NCI-H187 (cell line): ENCODE data around the gene DHRS1.
A peak's percentile ranks its signal among the peaks of the same experiment; 100 is the strongest.

ENCODE experiments used
- DNase-seq, 2 experiments: peaks; one replicate each; lab custom pipeline; 2025; lab: John Stamatoyannopoulos, UW

The DHRS1 gene

DNA sequence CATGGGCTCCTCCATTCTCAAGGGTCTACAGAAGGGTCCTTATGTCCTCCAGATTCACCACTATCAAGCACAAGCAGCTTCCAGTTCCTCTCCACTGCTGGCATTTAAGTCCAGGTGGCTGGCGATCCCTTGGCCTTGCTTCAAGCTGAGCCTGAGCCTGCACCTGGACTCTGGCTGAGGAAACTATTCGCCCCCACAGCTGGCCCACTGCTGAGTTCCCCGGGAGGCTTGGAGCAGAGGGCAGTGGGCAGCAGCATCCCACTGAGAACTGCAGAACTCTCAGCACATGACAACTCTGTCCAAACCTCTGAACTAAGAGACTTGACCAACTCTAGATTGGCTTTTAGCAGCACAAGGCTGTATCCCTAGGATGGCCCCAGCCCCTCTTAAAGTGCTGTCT, 16.8 kb downstream of the DHRS1 start:
- no peak for DNase-seq

DNA sequence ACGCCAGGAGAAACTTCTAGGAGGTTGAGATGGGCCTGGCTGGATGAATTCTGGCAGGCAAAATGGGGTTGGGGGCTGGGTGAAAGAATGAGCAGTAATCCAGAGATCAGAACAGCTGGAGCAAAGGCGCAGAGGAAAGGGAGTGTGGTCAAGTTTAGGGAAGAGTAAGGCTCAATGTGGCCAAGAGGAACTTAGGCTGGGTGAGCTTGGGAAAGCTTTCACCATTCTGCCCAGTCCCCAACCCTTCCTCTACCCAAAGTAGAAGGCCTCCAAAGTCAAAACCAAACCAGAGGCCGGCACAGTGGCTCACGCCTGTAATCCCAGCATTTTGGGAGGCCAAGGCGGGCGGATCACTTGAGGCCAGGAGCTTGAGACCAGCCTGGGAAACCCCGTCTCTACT, 17.9 kb downstream of the DHRS1 start:
- DNase-seq = no peak

DNA sequence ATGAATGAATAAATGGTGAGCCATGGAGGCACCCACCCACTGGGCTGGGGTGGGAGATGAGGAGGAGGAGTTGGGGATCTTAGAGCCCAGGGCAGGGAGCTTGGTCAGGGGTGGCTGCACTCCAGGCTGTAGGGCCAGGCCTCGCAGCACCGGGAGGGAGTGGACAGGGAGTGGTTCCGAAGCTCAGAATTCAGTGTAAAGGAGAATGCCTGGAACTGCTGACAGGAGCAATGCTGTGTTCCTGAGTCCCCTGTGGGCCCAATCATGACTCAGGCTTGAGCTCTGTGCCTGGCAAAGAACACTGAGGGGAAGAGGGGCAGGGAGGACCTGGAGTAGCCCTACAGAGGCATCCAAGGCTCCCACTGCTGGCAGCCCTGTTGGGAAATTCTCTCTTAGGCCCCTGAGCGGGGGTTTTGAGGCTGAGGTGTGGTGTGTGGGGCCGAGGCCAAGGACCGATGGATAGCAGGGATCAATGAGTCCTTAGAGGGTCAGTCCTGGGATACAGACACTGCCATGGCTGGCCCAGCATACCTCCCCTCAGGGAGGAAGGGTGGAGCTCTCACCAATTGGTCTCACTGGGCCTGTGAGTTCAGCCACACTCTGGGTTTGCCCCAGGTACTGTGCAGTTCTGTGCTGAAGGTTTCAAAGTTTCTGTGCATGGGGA, 18.7 kb downstream of the DHRS1 start:
- DNase-seq = no peak

DNA sequence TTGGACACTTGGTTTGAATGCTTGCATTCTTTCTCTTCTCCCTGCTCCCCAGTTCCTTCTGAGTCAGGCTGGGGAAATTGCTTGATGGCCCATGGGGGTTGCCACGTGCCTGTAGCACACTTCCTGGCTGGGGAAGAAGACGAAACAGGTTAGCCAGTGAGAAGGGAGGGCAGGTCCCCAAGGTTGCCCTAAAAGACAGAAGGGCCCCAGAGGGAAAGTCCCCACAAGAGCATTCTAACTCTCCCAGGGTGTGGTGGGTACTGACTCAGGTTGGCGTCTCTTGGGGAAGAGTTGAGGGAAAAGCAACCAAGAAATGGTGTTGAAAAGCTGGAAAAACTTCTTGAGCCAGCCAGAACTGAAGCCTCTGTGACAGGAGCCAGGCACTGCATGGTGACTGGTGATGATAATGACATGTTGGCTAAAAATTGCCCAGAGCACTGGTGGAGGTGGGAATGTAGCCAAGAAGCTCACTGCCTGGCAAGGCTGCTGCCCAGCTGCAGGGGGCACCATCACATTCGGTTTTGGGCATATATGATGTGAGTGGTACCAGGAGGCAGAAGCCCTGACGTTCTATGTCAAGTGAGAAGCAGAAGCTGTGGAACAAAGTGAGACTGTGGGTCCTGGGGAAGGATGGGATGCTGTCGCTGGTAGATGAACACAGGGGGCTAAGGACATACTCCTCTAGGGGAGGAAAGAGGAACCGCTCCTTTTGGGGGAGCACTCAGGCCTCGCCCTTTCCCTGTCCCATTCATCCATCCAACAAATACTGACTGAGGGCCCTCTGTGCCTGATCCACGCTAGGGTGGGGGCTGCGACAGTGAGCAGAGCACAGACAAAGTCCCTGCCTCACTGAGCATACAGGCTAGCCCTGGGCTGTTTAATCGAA, 20.0 kb downstream of the DHRS1 start:
- no peak for DNase-seq

DNA sequence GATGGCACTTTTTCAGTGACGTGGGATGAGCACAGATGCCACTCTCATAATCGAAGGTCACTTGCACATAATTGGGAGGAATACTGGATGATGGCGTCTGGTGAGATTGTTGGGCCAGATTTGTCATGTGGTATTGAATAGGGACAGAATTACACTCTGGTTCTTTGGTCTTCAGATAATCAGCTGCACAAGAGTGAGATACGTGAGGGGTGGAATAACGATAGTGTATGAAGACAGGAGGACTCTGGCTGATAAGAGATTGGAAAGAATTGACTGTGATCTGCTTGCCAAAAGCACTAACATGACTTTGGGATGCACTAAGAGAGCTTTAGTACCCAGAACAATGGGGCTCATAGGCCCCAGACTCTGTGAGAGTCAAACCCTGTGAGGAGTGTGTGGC, 21.2 kb downstream of the DHRS1 start:
- DNase-seq = no peak

DNA sequence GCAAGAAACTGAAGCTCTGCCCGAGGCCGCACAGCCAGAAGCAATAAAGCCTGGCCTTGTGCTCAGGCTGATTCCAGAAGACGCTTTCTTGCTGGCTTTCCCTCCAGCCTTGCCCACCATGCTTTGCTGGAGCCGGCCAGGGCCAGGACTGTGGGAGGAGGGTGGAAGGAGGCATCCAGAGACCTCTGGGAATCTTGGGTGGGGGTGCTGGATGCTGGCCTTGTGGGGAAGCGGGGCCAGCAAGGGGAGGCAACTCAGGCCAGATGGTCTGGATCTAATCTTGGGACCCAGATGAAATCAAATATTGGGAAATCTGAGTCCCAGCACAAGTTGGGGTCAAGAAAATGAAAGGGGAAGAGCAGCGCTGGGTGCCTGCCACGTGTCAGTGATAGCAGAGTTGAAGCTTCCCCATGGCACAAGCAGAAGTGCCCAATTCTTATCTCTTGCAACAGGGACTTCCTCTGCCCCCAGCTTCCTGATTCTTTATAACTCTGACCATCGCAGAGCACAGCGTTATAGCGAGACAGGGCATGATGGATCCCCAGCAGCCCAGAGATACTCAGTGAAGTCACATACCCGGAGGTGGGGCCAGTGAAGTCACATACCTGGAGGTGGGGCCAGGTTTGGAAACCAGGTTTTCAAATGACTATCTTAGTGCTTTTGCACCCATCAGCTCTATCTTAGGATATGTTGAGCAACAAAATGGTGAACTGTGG, 21.8 kb downstream of the DHRS1 start:
- no peak for DNase-seq

DNA sequence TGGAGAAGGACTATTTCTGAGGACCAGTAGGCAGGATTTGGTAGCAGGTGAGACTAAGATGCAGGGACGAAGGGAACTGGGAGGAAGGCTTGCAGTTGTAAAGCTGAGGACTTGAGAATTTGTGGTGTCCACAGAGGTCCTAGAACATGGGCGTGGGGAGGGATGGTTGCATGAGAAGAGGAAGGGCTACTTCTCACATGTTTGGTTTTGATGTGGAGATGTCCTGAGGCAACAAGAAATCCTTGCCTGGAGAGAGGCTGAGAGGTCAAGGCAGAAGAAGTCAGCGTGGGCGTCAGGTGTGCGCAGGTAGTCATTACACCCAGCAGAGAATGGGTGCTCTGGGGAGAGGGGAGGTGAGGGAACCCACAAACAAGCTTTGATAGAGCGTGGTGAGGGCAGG, 22.5 kb downstream of the DHRS1 start:
- DNase-seq = no peak

DNA sequence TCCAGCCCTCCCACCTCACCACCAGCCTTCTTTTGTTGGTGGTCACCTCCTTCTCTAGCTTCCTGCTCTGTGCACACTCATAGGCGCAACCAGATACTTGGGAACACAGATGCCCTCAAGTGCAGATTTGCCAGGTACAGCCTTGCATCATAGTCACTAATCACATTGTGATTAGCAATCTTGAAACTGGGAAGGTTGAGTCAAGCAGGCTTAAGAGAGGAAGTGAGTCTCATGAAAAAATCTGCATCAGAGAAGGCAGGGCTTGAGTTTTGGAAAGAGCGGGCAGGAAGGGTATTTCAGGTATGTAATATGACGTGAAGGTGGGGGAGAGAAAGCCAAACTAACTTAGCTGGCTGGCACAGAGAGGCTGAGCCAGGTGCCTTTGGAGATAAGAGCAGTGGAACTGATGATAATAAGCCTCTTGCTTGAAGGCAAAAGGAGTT, 25.5 kb downstream of the DHRS1 start:
- no peak for DNase-seq

DNA sequence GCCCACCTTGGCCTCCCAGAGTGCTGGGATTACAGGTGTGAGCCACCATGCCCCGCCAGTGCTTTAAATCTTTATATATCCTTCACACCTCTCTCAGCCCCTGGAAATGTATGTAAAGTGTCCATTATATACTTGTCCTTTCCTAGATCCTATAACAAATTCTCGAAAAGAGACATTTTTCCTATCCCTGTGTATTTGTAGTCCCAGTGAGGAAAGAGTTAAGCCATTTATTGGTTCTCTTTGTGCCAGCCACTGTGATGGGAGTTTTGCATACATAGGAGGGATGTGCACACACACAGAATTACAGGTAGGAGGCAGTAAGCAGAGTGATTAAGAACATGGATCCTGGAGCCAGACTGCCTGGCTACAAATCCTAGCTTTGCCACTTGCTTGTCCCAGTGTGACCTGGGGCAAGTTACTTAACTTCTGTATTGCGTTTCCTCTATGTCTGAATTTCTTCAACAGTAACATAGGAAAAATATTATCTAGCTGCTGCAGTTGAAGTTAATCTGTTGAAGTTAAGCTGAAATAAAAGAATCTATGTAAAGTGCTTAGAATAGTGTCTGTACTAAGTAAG, 26.1 kb downstream of the DHRS1 start:
- DNase-seq = no peak

DNA sequence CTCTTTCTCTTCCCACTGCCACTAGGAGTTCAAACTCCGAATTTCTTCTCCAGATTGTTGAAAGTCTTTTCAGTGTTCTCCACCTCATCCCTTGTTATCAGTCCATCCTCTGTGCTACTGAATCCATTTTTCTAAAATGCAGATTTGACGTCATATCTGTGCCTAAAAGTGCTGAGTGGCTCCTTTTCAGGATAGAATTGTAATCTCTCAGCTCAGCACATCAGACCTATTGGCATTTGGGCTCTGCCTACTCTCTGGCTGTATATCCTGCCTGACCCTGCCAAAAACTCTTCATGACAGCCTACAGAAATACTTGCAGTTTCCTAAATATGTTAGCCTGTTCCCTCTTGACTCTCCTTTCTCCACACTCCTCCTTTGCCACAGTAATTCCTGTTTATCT, 27.1 kb downstream of the DHRS1 start:
- DNase-seq = no peak

DNA sequence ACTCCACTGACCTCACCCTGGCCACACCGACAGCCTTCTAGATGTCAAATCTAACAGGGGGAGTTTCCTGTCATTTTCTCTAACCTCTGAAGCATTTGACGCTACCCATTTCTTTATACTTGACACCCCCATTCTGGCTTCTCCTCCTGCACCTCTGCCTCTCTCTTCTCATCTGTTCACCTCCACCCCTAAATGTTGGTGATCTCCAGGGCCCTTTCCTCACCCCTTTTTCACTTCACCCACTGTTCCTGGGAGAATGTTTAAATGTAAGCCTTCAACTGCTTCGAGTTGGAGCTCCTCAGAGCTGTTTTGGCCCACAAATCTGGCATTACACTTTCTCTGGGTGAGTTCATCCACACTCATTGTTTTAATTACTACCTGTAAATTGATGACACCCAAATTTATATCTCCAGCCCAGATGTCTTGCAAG, 27.7 kb downstream of the DHRS1 start:
- no peak for DNase-seq

DNA sequence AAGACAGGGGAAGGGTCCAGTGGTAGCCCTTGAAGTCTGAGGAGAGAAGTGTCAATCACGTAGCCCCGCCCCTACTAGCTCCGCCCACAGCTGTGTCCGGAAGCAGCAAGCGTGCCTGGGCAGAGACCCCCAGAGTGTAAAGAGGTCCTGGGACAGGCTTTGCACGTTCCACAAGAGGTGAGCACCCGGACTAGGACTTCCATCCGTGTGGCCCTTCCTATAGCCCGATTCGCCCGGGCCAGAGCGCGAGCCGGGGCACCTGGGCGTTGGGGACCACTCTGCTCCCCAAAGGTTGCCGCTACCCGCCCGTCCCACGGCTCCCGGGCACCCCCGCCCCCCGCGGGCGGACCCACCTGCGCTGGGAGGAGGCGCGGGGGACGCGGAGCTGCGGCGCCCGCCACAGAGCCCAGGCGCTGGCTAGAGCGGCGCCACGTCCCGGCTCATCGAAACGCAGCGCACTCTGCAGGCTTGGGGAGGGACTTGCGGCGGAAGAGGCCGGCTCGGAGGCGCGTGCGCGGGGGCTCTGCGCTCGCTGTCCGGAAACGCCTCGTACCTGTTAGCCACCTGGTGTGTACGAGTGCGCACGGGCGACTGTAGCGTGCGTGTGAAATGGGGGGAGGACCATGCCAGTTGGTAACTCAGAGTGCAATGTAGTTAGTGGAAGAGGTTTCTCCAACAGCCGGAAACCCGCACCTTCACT, 28.3 kb downstream of the DHRS1 start, which contains the start of gene RABGGTA:
TSS of gene RABGGTA (minus strand) at position 464 of the 700 bp plus-strand sequence. CDS start 482 bp downstream, outside the sequence.
- peak; percentile 53 to 85 for DNase-seq

DNA sequence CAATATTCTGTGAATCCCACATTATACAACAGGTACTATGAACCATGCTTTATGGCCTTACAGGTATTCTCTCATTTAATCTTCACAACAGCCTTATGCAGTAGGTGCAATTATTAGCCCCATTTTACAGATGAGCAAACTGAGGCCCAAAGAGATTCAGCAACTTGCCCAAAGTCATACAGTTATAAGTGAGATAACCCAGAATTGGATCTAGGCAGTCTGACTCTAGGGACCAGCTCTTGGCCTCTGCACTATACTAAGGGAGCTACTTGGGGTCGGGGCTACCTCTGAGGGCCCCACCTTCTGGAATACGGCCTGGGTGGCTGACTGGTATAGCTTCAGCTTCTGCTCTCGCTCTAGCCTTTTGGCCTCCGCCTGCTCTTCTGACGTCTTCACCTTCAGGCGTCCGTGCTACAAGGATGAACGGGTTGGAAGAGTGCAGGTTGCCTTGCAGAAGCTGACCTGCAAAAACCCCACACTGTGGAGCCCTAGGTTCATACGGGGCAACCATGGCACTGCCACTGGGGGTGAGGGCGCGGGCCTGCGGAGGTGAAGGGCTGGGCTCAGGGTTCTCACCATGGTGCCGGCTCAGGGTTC, 28.9 kb downstream of the DHRS1 start:
- no peak for DNase-seq

DNA sequence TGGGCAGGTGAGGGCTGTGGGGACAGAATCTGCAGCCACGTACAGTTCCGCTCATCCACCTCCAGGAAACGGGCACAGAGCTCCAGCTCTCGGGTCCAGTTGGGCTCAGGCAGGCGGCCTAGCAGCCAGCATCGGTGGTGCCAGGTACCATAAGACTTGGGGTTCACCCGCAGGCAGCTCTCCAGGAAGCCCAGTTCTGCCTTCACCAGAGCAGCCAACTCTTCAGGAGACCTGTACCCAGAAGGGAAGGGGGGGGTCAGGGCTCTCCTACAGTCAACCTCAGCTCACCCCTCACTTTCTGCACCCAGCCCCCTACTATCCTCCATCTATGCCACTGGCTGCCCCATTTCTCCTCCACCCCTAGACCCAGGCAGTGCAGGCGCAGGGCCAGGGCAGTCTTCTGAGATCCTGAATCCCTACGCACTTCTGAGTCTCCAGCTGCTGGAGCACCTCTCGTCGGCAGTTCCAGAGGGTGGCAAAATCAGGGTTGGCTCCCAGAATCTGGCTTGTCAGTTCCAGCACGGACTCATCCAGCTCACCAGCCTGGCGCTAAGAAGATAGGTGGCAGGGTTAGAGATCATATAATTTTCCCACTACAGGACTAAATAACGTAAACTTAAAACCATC, 29.6 kb downstream of the DHRS1 start:
- DNase-seq = no peak

DNA sequence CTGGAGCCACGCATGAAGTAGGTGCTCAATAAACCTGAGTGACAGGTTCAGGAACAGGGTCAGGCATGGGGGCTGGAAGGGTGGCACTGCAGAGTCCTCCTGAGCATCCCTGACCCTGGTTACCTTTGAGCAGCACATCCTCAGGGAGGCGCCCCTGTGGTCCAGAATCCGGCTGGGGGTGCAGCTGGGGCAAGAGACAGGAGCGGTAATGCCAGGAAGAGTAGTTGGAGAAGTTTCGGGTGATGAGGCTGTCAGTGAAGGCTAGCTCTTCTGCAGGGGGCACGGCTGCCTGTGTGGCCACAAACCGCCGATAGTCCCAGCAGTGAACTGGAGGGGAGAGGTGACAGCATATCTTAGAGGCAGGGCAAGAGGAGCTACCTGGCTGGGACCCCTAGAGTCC, 30.2 kb downstream of the DHRS1 start:
- no peak for DNase-seq

DNA sequence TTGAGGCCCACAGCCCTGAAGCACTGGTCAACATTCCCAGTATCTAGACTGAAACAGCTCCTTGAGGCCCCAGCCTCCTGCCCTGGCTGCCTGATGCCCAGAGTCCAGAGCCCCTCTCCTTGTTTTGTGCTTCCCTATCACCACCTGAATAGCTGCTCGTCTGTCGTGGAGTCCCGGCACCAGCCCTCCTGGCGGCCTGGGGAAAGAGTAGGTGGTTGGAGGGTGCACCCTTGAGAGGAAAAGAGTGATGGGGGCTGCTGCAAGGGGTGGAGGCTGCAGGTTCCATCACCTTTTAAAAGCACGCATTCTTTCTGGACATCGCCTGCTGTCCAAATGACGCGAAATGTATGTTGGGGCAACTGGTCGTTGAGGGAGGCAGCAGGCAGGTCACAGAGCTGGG, 31.4 kb downstream of the DHRS1 start:
- DNase-seq = no peak

DNA sequence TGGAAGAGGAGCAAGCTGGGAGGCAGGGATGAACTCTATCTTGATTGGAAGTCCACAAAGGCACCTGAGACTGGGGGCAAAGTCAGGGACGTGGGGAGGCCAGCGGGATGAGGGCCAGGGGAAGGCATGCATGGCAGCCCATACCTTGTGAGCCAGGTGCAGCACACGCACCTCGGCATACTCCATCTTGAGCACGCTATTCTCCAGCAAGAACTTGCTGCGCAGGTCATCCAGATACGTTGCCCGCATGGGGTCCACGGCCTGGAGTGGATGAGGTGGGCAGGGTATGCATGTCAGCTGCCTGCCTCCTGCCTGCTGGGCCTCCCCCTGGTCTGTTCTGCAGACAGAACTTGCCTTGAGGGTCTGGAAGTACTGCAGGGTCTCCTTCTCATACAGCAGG, 32.1 kb downstream of the DHRS1 start:
- DNase-seq = no peak

DNA sequence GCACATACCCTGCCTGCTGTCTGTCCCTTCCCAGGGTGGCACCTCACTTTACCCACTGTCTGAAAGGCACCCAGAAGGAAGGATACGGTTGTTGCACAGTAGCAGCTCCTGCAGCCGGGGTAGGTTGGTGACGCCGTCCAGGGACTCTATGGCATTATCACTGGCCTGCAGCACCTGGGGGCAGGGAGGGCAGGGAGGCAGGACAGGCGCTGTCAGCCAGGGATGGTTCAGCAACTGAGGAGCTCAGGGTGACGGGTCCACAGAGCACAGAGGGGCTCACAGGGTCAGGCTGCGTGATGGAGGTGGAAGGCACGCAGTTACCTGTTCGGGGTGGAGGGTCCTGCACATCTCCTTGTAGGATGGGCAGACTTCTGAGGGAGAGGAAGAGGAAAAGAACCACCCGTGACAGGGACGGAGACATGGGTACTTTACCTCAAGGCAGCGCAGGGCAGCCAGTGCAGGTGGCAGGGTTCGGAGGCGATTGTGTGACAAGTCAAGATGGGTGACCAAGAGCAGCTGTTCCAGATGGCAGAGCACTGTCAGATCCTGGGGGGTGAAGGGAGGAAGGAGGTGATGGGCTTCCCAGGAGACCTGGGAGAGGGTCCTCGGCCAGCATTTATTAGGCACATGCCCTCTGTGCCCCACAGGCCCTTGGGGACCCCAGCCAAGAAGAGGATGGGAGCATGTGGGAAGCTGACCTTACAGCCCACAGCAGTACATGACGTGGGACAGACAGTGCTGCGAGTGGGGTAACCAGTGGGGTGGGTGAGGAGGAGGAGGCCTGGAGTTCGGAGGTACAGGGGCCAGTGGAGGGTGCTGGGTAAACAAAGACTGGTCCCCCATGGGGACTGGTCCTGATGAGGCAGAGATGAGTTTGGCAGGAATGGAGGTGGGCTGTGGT, 33.0 kb downstream of the DHRS1 start:
- no peak for DNase-seq

DNA sequence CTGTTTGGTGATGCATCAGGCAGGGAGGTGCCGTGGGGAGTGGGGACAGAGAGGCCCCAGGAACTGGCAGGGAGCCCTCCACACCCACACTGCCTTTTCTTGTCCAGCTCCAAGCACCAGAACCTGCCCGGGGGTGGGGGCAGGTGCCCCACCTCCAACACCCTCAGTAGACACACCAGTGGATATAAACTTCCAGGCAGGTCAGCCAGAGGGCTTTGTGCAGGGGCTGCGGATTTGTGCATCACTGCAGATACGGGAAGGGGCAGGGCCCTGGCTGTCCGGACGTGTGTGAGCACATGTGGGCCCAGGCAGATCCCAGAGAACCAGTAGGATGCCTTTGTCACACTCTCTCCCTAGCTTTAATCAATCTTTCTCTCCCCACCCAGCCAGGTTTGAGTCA, 35.3 kb downstream of the DHRS1 start:
- no peak for DNase-seq

DNA sequence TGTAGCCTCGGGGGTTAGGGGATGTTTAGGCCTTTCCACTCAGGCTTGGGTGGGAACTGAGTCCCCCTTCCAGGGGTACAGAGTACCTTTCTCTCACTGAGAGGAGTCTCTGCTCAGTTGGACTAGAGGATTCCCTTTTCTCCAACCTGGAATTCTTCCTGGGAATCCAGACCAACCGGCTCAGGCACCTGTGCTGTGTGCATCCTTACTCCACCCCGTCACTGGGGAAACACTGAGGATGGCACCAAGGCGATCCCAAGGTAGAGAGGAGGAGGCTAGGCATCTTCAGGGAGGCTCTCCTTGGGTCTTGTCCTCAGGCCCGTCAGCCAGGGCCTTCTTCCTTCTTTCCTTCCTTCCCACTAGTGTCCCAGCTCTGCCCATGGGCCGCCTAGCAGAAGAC, 35.7 kb downstream of the DHRS1 start:
- no peak for DNase-seq
